ENCODE results near the gene VASN.

DNA sequence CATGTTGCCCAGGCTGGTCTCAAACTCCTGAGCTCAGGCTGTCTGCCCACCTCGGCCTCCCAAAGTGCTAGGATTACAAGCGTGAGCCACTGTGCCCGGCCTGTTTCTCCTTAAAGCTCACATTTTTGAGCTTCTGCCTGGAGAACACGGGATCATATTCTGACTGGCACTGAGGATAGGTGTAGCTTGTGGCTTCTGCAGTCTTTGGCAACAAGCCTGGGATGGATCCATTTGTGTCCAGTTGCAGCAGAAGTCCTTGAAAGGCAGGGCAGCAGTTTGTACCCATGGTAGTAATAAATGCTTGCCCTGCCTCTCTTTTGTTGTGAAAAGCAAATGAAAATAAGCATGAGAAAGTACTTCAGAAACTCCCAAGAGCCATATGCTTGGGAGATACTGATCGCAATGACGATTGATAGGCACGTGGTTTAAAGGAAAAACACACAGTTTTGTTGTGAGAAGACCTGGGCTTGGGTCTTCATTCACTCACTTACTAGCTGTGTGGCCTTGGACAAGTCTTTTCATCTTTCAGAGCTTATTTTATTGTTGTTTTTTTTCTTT, 47.8 kb downstream of the VASN start:
- TF ChIP-seq CTCF (IDR thresholded peaks at IDR 0.05) = no peak
- no peak for TF ChIP-seq EZH2 (IDR thresholded peaks at IDR 0.05)
- no peak for TF ChIP-seq EZH2phosphoT487 (IDR thresholded peaks at IDR 0.05)

All from neural progenitor cell (in vitro differentiated cells).